Measurements from ENCODE around the gene MAPK11.

DNA sequence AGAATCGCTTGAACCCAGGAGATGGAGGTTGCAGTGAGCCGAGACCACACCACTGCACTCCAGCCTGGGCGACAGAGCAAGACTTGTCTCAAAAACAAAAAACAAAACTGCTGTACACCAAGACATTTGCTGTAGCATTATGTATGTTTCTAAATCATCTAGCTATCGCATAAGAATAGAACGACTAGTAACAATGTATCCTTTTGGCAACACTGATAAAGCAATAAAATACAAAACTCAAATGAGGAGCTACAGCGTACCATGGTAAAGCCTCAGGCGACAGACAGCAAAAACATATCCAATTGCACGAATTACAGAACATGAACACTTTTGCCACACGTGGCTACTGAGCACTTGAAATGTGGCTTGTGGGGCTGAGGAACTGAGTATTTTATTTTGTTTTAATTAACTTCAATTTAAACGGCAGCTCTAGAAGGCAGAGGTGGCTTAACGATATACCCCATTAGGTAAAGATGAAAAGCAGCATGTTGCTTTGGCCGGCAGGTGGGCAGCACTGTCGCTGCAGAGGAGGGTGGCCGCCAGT, 27.7 kb downstream of the MAPK11 start:
- TF ChIP-seq, protein P1, sequence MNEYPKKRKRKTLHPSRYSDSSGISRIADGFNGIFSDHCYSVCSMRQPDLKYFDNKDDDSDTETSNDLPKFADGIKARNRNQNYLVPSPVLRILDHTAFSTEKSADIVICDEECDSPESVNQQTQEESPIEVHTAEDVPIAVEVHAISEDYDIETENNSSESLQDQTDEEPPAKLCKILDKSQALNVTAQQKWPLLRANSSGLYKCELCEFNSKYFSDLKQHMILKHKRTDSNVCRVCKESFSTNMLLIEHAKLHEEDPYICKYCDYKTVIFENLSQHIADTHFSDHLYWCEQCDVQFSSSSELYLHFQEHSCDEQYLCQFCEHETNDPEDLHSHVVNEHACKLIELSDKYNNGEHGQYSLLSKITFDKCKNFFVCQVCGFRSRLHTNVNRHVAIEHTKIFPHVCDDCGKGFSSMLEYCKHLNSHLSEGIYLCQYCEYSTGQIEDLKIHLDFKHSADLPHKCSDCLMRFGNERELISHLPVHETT (CRISPR knock-in tag; conservative IDR thresholded peaks at IDR 0.05 in 1 of 2, IDR thresholded peaks at IDR 0.05 in 1 of 2), result no peak
- TF ChIP-seq TAF1 (IDR thresholded peaks at IDR 0.05; ENCODE audit: control insufficient read depth, extremely low read depth, insufficient read depth, low read length, severe bottlenecking) (no peak), CHD2 (IDR thresholded peaks at IDR 0.05; ENCODE audit: low read depth, low read length) (no peak), ZFP1 (CRISPR knock-in tag; IDR thresholded peaks at IDR 0.05) (no peak), PRMT5 (CRISPR knock-in tag; IDR thresholded peaks at IDR 0.05) (no peak), JUND (IDR thresholded peaks at IDR 0.05; ENCODE audit: borderline replicate concordance, low read depth, low read length) (no peak), JUND (tag; IDR thresholded peaks at IDR 0.05; ENCODE audit: borderline replicate concordance, low read depth, low read length) (no peak), FOS (IDR thresholded peaks at IDR 0.05; ENCODE audit: extremely low read depth, insufficient read length) (no peak)
- TF ChIP-seq, protein P2, sequence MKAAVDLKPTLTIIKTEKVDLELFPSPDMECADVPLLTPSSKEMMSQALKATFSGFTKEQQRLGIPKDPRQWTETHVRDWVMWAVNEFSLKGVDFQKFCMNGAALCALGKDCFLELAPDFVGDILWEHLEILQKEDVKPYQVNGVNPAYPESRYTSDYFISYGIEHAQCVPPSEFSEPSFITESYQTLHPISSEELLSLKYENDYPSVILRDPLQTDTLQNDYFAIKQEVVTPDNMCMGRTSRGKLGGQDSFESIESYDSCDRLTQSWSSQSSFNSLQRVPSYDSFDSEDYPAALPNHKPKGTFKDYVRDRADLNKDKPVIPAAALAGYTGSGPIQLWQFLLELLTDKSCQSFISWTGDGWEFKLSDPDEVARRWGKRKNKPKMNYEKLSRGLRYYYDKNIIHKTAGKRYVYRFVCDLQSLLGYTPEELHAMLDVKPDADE (conservative IDR thresholded peaks at IDR 0.05; ENCODE audit: control insufficient read depth, low read depth, low read length), result no peak
- TF ChIP-seq, protein P3, sequence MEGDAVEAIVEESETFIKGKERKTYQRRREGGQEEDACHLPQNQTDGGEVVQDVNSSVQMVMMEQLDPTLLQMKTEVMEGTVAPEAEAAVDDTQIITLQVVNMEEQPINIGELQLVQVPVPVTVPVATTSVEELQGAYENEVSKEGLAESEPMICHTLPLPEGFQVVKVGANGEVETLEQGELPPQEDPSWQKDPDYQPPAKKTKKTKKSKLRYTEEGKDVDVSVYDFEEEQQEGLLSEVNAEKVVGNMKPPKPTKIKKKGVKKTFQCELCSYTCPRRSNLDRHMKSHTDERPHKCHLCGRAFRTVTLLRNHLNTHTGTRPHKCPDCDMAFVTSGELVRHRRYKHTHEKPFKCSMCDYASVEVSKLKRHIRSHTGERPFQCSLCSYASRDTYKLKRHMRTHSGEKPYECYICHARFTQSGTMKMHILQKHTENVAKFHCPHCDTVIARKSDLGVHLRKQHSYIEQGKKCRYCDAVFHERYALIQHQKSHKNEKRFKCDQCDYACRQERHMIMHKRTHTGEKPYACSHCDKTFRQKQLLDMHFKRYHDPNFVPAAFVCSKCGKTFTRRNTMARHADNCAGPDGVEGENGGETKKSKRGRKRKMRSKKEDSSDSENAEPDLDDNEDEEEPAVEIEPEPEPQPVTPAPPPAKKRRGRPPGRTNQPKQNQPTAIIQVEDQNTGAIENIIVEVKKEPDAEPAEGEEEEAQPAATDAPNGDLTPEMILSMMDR (IDR thresholded peaks at IDR 0.05 in 2 of 3, conservative IDR thresholded peaks at IDR 0.05 in 1 of 3; ENCODE audit: insufficient read depth in 2 of 3, low read depth in 1 of 3, low read length in 3 of 3), result no peak

Data from K562 (cell line).